K562 (cell line): ENCODE measurements around the gene GCN1. TPM values are rescaled to one million over a fixed set of nuclear protein-coding genes. Genes with fewer than 3 reads are reported as not detected.

Experiments
- ARNT ChIP-seq, 2 experiments: fragments of 450-650 bp; IDR thresholded peaks; 2 replicates each; pipeline ENCODE4 v1.6.1; 2016; ENCODE audit warnings: mild to moderate bottlenecking in 1 of 2
- BCOR ChIP-seq: fragments of 450-650 bp; IDR thresholded peaks from 2 replicates; pipeline ENCODE4 v1.6.1; 2016
- CEBPG ChIP-seq, 3 experiments: fragments of 200-800 bp in 1 of 3; sonication (Bioruptor generic) in 1 of 3; sonication (generic) in 1 of 3; formaldehyde crosslinking in 1 of 3; IDR thresholded peaks in 2 of 3; conservative IDR thresholded peaks in 1 of 3; 2 replicates each; pipeline versions ENCODE4 v1.6.1 to v1.8.0; 2016 to 2022; ENCODE audit warnings: missing compliant biosample characterization in 2 of 3, missing genetic modification characterization in 2 of 3, mild to moderate bottlenecking in 1 of 3, missing genetic modification reagents in 1 of 3
- FOXJ2 ChIP-seq: fragments of 200-800 bp; sonication (Bioruptor generic); IDR thresholded peaks from 2 replicates; pipeline ENCODE4 v1.6.1; 2016; ENCODE audit warnings: missing genetic modification characterization, missing compliant biosample characterization
- HMG20B ChIP-seq: fragments of 250-450 bp; sonication (Bioruptor Pico); IDR thresholded peaks from 2 replicates; pipeline ENCODE4 v1.5.0; 2021; ENCODE audit warnings: mild to moderate bottlenecking
- MAFK ChIP-seq: IDR thresholded peaks from 2 replicates; pipeline ENCODE4 v1.6.1; 2011; ENCODE audit warnings: low read length, improper control_type of control experiment
- MED1 ChIP-seq: sonication (generic); formaldehyde crosslinking; IDR thresholded peaks from 2 replicates; pipeline ENCODE4 v1.8.1; 2023; ENCODE audit warnings: missing genetic modification reagents, borderline replicate concordance
- MTA2 ChIP-seq: fragments of 450-650 bp; IDR thresholded peaks from 2 replicates; pipeline ENCODE4 v1.6.1; 2016; ENCODE audit warnings: low read depth
- NFATC3 ChIP-seq: fragments of 450-650 bp; IDR thresholded peaks from 2 replicates; pipeline ENCODE4 v1.6.1; 2017; ENCODE audit warnings: mild to moderate bottlenecking
- PHB ChIP-seq: fragments of 250-450 bp; sonication (Bioruptor Pico); IDR thresholded peaks from 2 replicates; pipeline ENCODE4 v1.5.0; 2021
- RBM34 ChIP-seq: fragments of 200-400 bp; formaldehyde crosslinking; IDR thresholded peaks from 2 replicates; pipeline ENCODE4 v1.6.1; 2018; ENCODE audit warnings: low read length, borderline replicate concordance; ENCODE audit not compliant: insufficient read depth
- SIN3A ChIP-seq, 2 experiments: fragments of 150-350 bp in 1 of 2; IDR thresholded peaks; 2 replicates each; pipeline ENCODE4 v1.6.1; 2011 to 2016; ENCODE audit warnings: borderline replicate concordance in 2 of 2, low read depth in 2 of 2, low read length in 2 of 2, mild to moderate bottlenecking in 2 of 2, moderate library complexity in 2 of 2; ENCODE audit not compliant: control insufficient read depth in 1 of 2
- SIRT6 ChIP-seq: IDR thresholded peaks from one replicate; pipeline ENCODE4 v1.6.1; 2012; ENCODE audit warnings: low read depth, mild to moderate bottlenecking, control low read depth, inconsistent platforms, low read length, moderate library complexity
- SNRNP70 ChIP-seq: fragments of 200-400 bp; formaldehyde crosslinking; optimal IDR thresholded peaks from 2 replicates; pipeline ENCODE3; 2017; ENCODE audit warnings: low read depth, low read length
- THAP12 ChIP-seq: fragments of 250-450 bp; sonication (Bioruptor Pico); IDR thresholded peaks from 2 replicates; pipeline ENCODE4 v1.9.0; 2021; ENCODE audit warnings: mild to moderate bottlenecking, inconsistent platforms
- ZC3H8 ChIP-seq: fragments of 450-650 bp; IDR thresholded peaks from 2 replicates; pipeline ENCODE4 v1.6.1; 2017
- ZNF639 ChIP-seq, 2 experiments: fragments of 200-800 bp in 1 of 2; sonication (Bioruptor generic) in 1 of 2; sonication (generic) in 1 of 2; formaldehyde crosslinking in 1 of 2; IDR thresholded peaks in 1 of 2; conservative IDR thresholded peaks in 1 of 2; 2 replicates each; pipeline versions ENCODE4 v1.5.0 to v1.6.1; 2016 to 2020; ENCODE audit warnings: missing compliant biosample characterization in 1 of 2, missing genetic modification characterization in 1 of 2, missing genetic modification reagents in 1 of 2
- ZSCAN32 ChIP-seq: fragments of 450-650 bp; formaldehyde crosslinking; IDR thresholded peaks from 2 replicates; pipeline ENCODE4 v1.4.0; 2020; ENCODE audit warnings: mild to moderate bottlenecking, moderate library complexity
- ZZZ3 ChIP-seq: fragments of 450-650 bp; IDR thresholded peaks from 2 replicates; pipeline ENCODE4 v1.6.1; 2016; ENCODE audit warnings: antibody characterized with exemption, mild to moderate bottlenecking, moderate library complexity
- polyA plus RNA-seq, 8 experiments: library from polyadenylated mRNA; depleted of rRNA in 4 of 8; stranded (reverse) in 5 of 8; unstranded in 3 of 8; fragments of >200 nt; fragmentation: Nextera tagmentation in 2 of 8; fragmentation: Illumina TruSeq in 1 of 8; extraction: Ambion mirVana in 2 of 8; extraction: Trizol in 1 of 8; gene quantifications; 2 replicates each; pipeline versions ENCODE4 v1.2.1 to v1.2.3, GENCODE V29; 2011 to 2014; ENCODE audit warnings: inconsistent platforms in 1 of 8, missing spikeins in 1 of 8
- total RNA-seq, 7 experiments: library from RNA; depleted of rRNA in 6 of 7; stranded (reverse); fragments of >200 nt in 6 of 7; fragmentation: Illumina TruSeq in 2 of 7; extraction: Trizol in 2 of 7; gene quantifications; 2 replicates each; pipeline versions ENCODE4 v1.2.1 to v1.2.3, GENCODE V29; 2011 to 2021; ENCODE audit warnings: low replicate concordance in 1 of 7
- TF ChIP-seq, protein P1 (sequence below): fragments of 450-650 bp; formaldehyde crosslinking; IDR thresholded peaks from 2 replicates; pipeline ENCODE4 v1.4.0; 2020; ENCODE audit warnings: mild to moderate bottlenecking
- TF ChIP-seq, protein P2 (sequence below), 2 experiments: fragments of 450-650 bp in 1 of 2; sonication (generic) in 1 of 2; formaldehyde crosslinking in 1 of 2; IDR thresholded peaks in 1 of 2; conservative IDR thresholded peaks in 1 of 2; 2 replicates each; pipeline versions ENCODE4 v1.6.1 to v1.8.1; 2016 to 2023; ENCODE audit warnings: mild to moderate bottlenecking in 2 of 2, moderate library complexity in 2 of 2, inconsistent platforms in 1 of 2, missing genetic modification reagents in 1 of 2

The GCN1 gene
- total and polyA plus RNA-seq, 9 of the 15 experiments (the other 6 are each of a cell fraction or from before 2014, with no cell fraction given), result 11.9 to 190 (median 51.7) TPM

- TF ChIP-seq ARNT (IDR thresholded peaks at IDR 0.05), result peak in 1 of 2 experiments; percentile 50; a peak in 1 of 4 replicates
- no peak for TF ChIP-seq PHB
- TF ChIP-seq ZZZ3, result no peak
- TF ChIP-seq MTA2, result no peak; the same call in 1 of the 2 replicates
- no peak for TF ChIP-seq ZC3H8
- no peak for TF ChIP-seq BCOR
- no peak for TF ChIP-seq HMG20B (CRISPR knock-in tag)
- TF ChIP-seq CEBPG (CRISPR knock-in tag; IDR thresholded peaks at IDR 0.05), result no peak
- TF ChIP-seq CEBPG (tag; conservative IDR thresholded peaks at IDR 0.05 in 1 of 2, IDR thresholded peaks at IDR 0.05 in 1 of 2), result no peak
- no peak for TF ChIP-seq FOXJ2 (tag)
- 0 out of 2 replicates have a peak, but pooled peaks have one; percentile 89 for TF ChIP-seq RBM34
- TF ChIP-seq NFATC3, result no peak
- peak; percentile 88; the same call in 1 of the 2 replicates for TF ChIP-seq THAP12 (CRISPR knock-in tag)
- peak; percentile 50 to 71; a peak in 2 of 4 replicates for TF ChIP-seq SIN3A (IDR thresholded peaks at IDR 0.05; ENCODE audit: borderline replicate concordance in 2 of 2, control insufficient read depth in 1 of 2, low read depth in 2 of 2, low read length in 2 of 2)
- TF ChIP-seq, protein P1, sequence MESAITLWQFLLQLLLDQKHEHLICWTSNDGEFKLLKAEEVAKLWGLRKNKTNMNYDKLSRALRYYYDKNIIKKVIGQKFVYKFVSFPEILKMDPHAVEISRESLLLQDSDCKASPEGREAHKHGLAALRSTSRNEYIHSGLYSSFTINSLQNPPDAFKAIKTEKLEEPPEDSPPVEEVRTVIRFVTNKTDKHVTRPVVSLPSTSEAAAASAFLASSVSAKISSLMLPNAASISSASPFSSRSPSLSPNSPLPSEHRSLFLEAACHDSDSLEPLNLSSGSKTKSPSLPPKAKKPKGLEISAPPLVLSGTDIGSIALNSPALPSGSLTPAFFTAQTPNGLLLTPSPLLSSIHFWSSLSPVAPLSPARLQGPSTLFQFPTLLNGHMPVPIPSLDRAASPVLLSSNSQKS (CRISPR knock-in tag), result no peak
- no peak for TF ChIP-seq ZSCAN32 (CRISPR knock-in tag)
- no peak for TF ChIP-seq SNRNP70
- TF ChIP-seq MED1 (CRISPR knock-in tag), result no peak
- TF ChIP-seq, protein P2, sequence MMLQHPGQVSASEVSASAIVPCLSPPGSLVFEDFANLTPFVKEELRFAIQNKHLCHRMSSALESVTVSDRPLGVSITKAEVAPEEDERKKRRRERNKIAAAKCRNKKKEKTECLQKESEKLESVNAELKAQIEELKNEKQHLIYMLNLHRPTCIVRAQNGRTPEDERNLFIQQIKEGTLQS (IDR thresholded peaks at IDR 0.05), result no peak; the same call in 1 of the 2 replicates
- TF ChIP-seq, protein P2 (CRISPR knock-in tag; conservative IDR thresholded peaks at IDR 0.05), result peak; percentile 82
- peak in 1 of 2 experiments; percentile 87; a peak in 2 of 4 replicates for TF ChIP-seq ZNF639 (CRISPR knock-in tag; conservative IDR thresholded peaks at IDR 0.05 in 1 of 2, IDR thresholded peaks at IDR 0.05 in 1 of 2)
- TF ChIP-seq MAFK, result no peak
- TF ChIP-seq SIRT6, result no peak
Observed at GRCh38 chr12:120194534-120195395, at the start of gene GCN1 (continued).
